ENCODE data around the gene ACTR6. TPM values are rescaled to one million over a fixed set of nuclear protein-coding genes. Genes with fewer than 3 reads are reported as not detected.
"Not testable (repeated sequence)": the region's sequence is repeated elsewhere in the genome, so short reads cannot be mapped to it uniquely, and the experiment has no call there.

Gene ACTR6
- total and polyA plus RNA-seq, 10 donors = 15.0 to 32.4 (median 22.6) TPM

- no peaks in the 10 kb centered on the region for H3K9me3 ChIP-seq
These were observed 57.5 kb downstream of the ACTR6 start for GRCh38 chr12:100258127-100258526.

GRCh38 chr12:100263131-100263530, 62.5 kb downstream of the ACTR6 start:
- intact Hi-C loops (cut with DNase I; ENCODE audit: low total_unique reads) = no loop called here
- no peak for TF ChIP-seq CTCF (IDR thresholded peaks at IDR 0.05 in 8 of 11, conservative IDR thresholded peaks at IDR 0.05 in 3 of 11)
- TF ChIP-seq POLR2A (IDR thresholded peaks at IDR 0.05) = no peak
- no peak for TF ChIP-seq POLR2AphosphoS5 (IDR thresholded peaks at IDR 0.05)
- no peak for DNase-seq
- H3K4me1 ChIP-seq = peaks cover under 1 to 12% (median 5%) of the 10 kb centered on the region in 6 donors
- no peaks in the 10 kb centered on the region for H3K27me3 ChIP-seq (replicated peaks in 1 of 7)
- no peaks in the 10 kb centered on the region for H3K36me3 ChIP-seq
- H3K27ac ChIP-seq = no peak overlapping the region
- no peak overlapping the region for H3K4me3 ChIP-seq
- no peaks in the 10 kb centered on the region for H3K9me3 ChIP-seq
- 78 to 95% (median 88%) methylated on average over 5 of the region's 5 CpGs for WGBS, 5 donors

More at GRCh38 chr12:100258127-100258526, 57.5 kb downstream of the ACTR6 start:
- no peaks in the 10 kb centered on the region for H3K36me3 ChIP-seq
- H3K4me3 ChIP-seq = no peak overlapping the region
- no peaks in the 10 kb centered on the region for H3K4me1 ChIP-seq
- TF ChIP-seq POLR2AphosphoS5 (IDR thresholded peaks at IDR 0.05) = no peak
- no peak for TF ChIP-seq POLR2A (IDR thresholded peaks at IDR 0.05)
- no peak for TF ChIP-seq CTCF (IDR thresholded peaks at IDR 0.05 in 8 of 11, conservative IDR thresholded peaks at IDR 0.05 in 3 of 11)
- WGBS, 5 donors = 92 to 100% (median 97%) methylated on average over 1 of the region's 1 CpG
- no peak overlapping the region for H3K27ac ChIP-seq
- intact Hi-C loops (cut with DNase I; ENCODE audit: low total_unique reads) = no loop called here
- DNase-seq = no peak
- no peaks in the 10 kb centered on the region for H3K27me3 ChIP-seq (replicated peaks in 1 of 7)

- DNase-seq; H3K27me3 ChIP-seq (replicated peaks in 1 of 7); H3K4me3 ChIP-seq; H3K27ac ChIP-seq; H3K9me3 ChIP-seq; H3K36me3 ChIP-seq: not testable (repeated sequence)
- intact Hi-C loops (cut with DNase I; ENCODE audit: low total_unique reads) = loop anchor here (5.0 kb wide), 1 partner anchor 58 kb away; no protein-coding TSS in a partner anchor
- 97 to 99% (median 97%) methylated on average over 5 of the region's 5 CpGs for WGBS, 5 donors
- peaks cover 16 to 31% (median 25%) of the 10 kb centered on the region in 6 donors for H3K4me1 ChIP-seq
These were observed 64.5 kb downstream of the ACTR6 start for GRCh38 chr12:100265107-100265506.

GRCh38 chr12:100265732-100266584, 65.3 kb downstream of the ACTR6 start:
- Histone ChIP-seq H3K4me3 (peak overlapping the region in 7 of 8 donors; percentile 56 to 85 (median 81)), H3K9me3 (no peaks in the 10 kb centered on the region), H3K4me1 (peaks cover 16 to 40% (median 30%) of the 10 kb centered on the region in 6 donors), H3K36me3 (no peaks in the 10 kb centered on the region), H3K27ac (peak overlapping the region in 7 of 8 donors; percentile 95 to 100 (median 97)), H3K27me3 (replicated peaks in 1 of 7) (no peaks in the 10 kb centered on the region)
- intact Hi-C loops (cut with DNase I; ENCODE audit: low total_unique reads) = loop anchor here (5.0 kb wide), 1 partner anchor 59 kb away; no protein-coding TSS in a partner anchor
- DNase-seq = no peak
- TF ChIP-seq POLR2AphosphoS5 (IDR thresholded peaks at IDR 0.05) (no peak), CTCF (IDR thresholded peaks at IDR 0.05 in 8 of 11, conservative IDR thresholded peaks at IDR 0.05 in 3 of 11) (no peak), POLR2A (IDR thresholded peaks at IDR 0.05) (no peak)
- WGBS, 5 donors = 70 to 83% (median 76%) methylated on average over 11 of the region's 11 CpGs
